Sigmoid colon (tissue), 4 donors: ENCODE measurements around the gene MAF.

ENCODE experiments used
- EP300 ChIP-seq, 4 donors: sonication (generic); formaldehyde crosslinking; IDR thresholded peaks; one replicate each; pipeline ENCODE4 v1.6.1; 2017; ENCODE audit warnings: antibody characterized with exemption in 4 of 4
- TF ChIP-seq, protein P1 (sequence below), 4 experiments: fragments of 450-650 bp in 3 of 4; fragments of 200-600 bp in 1 of 4; IDR thresholded peaks; one replicate each; pipeline ENCODE4 v1.5.1; 2016 to 2019; ENCODE audit warnings: antibody characterized with exemption in 4 of 4, mild to moderate bottlenecking in 3 of 4, moderate library complexity in 2 of 4

DNA sequence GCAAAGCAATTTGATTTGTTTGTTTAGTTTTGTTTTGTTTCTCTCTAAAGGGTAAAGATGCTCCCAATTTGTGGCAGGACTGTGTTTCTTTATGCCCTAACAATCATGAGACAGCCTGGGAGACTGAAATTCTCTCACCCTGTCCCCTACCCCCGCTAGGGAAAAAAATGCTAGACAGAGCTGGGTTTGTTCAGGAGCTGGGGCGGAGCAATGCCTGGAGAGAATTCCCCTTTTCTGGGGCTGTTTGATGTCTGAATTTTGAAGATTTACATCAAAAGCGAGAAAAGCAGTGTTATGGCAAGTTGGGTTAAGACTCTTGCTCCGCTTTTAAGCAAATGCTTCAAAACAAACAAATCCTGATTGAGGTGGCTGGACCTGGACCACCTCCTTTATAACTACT, 8.4 kb downstream of the MAF start:
- no peak for TF ChIP-seq EP300 (IDR thresholded peaks at IDR 0.05)
- TF ChIP-seq, protein P1, sequence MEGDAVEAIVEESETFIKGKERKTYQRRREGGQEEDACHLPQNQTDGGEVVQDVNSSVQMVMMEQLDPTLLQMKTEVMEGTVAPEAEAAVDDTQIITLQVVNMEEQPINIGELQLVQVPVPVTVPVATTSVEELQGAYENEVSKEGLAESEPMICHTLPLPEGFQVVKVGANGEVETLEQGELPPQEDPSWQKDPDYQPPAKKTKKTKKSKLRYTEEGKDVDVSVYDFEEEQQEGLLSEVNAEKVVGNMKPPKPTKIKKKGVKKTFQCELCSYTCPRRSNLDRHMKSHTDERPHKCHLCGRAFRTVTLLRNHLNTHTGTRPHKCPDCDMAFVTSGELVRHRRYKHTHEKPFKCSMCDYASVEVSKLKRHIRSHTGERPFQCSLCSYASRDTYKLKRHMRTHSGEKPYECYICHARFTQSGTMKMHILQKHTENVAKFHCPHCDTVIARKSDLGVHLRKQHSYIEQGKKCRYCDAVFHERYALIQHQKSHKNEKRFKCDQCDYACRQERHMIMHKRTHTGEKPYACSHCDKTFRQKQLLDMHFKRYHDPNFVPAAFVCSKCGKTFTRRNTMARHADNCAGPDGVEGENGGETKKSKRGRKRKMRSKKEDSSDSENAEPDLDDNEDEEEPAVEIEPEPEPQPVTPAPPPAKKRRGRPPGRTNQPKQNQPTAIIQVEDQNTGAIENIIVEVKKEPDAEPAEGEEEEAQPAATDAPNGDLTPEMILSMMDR (IDR thresholded peaks at IDR 0.05): no peak
